CD4-positive, alpha-beta T cell treated with Interleukin-1 beta for 1 hour (primary cell): ENCODE data around the gene PRCD.
A peak's percentile ranks its signal among the peaks of the same experiment; 100 is the strongest.

Source experiments
- DNase-seq, 2 donors: peaks; one replicate each; pipeline ENCODE4 v3.0.0-alpha.2; 2020 to 2022

PRCD gene, protein sequence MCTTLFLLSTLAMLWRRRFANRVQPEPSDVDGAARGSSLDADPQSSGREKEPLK

DNA sequence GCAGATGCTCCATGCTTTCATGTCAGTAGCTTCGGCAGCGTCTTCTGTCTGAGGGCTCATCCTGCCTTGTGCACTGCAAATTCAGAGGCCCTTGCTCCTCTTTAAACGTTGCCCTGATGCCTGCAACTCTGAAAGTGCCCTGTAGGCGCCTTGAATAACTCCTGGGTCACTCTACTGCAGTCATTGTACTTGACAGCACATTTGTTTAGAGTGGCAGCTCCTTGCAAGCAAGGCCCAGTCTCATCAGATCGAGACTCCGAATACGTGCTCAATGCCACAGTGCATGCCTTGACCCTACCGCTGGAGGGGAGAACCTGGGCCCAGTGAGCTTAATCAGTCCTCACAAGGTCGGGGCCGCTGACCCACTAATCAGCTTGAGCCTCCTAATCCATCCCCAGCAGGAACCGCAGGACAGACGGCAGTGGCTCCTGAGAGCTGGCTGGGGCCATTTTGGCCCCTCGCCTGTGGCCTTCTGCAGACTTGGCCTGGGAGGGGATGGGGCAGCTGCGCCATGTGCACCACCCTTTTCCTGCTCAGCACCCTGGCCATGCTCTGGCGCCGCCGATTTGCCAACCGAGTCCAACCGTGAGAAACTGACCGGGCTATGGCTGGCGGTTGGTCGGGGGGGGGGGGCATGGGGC lies at the start of gene PRCD:
TSS of gene PRCD (plus strand) at position 414 of the 641 bp plus-strand sequence. CDS start at position 512, 98 bp downstream.
- no peak for DNase-seq

DNA sequence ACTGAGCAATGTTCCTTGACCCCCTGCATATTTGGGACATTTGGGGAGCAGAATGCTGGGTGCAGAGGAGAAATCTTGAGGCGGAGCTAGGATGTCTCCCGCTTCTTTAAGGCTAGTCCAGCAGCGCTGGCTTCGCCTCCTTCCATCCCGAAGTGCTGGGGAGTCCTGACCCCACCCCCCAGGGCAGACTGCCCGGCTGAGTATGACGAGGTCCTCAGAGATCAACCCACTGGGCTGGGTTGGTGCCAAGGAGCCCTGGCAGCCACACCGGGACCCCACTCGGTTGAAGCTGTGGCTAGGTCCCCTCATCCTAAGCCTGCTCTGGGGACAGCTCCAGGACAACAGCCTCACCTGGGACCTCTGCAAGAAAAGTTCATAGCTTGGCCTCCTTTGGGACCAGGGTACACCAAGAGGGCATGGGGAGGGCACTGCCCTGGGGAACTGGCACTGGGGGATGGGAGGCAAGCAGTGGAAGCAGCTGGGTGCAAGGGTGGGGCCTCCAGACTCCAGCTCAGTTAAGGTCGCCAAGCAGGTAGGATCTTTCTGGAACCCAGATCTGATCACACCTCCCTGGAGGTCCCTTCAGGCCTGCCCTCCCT lies 49.6 kb upstream of the PRCD start:
- DNase-seq: no peak

DNA sequence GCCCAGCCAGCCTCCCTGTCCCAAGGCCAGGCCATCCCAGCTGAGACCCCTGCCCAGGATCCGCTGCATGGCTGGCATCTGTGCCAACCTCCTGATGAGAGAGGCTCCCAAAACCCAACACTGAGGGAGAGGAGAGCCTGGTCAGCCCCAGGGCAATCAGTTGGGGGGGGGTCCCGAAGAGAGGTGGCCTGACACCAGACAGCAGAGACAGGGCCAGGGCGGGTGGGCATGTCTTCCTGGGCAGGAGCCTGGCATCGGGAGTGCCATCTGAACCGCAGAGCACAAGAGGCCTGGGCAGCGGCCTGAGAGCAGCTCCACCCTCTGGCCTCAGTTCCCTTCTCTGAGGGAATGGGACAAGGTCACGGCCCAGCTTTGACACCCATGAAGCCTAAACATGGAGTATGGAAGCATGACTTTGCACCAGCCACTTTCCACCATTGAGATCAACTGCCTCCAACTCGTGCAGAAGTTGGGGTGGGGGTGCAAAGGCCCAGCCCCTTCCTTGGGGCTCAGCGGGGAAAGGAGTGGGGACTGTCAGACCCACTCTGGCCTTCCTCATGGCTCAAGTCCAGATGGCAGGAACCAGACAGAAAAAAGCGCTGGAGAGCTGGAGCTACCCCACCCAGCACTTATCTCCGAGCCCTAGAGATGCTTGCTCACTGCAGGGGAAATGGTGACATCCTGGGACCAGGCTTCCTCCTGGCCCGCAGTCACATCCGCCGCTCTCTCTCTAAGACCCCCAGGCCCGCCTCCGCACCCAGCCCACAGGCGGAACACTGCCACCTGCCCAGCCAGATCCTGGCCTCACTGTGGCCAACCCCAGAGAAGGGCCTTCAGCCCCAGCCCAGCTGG lies 48.3 kb upstream of the PRCD start:
- peak in 1 of 2 donors; percentile 42 for DNase-seq

DNA sequence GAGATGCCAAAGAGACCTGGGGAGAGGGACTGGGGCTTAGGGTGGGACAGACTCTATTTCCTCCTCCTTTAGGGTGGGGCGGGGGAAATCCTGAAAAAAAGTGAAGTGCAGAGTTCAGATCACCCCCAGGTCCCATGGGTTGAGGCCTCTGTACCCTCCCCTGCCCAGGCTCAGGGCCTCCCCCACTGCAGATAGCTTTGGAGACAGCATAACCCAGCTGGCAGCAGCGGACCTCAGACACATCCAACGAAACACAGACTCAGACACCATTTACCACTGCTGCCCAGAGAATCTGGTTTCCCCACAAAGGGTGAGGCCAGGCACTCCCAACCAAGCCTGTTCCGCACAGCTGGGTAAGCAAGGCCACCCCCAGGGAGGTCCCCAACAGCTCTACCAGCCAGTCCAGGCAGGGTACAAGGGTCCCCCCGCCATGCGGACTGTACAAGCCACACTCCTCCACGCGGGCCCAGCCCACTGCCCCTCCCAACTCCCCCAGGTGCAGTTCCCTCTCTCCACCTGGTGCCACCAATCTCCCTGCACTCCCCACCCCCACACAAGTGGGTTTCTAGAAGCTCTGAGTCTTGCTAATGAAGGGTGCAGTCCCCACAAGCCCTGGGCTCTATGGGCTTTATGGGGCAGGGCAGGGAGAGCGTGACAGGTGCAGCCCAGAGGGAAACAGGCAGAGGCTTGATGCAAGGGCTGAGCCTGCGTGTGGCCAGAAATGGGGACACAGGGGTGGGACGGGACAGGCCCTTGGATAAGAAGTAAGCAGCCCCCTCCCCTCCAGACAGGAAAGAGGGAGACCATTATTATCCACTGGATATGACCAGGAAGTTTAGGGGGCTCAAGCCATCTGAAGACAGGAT lies 47.5 kb upstream of the PRCD start:
- peak; percentile 17 to 55 for DNase-seq

DNA sequence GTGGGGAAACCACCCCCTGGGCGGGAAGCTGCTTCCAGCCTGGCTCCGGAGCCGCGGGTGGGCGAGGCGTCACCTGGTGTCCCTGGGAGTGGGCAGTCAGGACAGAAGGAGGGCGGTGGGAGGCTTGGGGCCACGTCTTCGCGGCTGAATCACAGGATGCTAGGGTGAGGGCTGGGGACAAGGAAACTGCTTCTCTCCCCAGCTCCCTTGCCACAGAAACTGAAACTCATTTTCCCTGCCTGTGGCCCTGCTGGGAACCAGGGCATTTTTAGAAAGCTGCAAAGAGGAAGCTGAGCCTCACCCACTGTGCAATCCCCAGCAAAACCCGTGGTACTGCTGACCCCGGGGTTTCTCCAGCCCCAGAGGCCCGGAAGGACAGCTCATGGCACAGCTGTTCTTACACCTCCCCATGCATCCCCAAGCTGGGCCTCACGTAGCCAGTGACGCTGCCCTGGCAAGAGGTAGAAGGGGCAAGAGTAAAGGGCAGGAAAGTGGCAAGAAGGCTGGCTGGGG lies 46.8 kb upstream of the PRCD start:
- peak; percentile 54 to 86 for DNase-seq

DNA sequence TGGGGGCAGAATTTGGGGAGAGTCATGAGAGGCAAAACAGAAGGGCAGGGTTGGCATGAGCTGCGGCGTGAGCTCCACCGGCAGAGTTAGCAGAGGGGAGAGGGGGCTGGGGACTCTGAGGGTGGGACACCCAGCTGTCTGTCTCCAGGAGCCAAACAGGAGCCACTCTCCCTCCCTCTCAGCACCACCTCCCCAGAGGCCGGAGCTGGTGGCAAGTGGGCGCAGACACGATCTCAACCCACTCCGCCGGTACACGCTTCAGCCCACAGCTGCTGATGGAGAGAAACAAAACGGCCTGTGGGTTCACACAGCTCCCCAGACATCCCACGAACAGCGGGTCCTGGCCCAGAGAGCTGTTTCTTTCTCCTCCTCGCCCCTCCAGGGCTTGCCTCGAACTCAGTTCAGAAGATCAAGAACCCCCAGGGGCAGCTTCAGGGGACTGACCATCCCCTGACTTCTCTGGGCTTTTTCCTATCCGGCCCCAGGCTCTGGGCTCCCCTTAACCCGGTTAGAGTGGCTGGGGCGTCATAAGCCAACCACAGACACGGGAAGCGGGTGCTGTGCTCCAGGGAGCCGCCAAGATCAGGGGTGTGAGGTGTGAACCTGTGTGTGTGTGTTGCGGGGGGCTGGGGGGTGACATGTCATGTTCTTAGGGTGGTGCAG lies 46.2 kb upstream of the PRCD start:
- DNase-seq: peak; percentile 44 to 47

DNA sequence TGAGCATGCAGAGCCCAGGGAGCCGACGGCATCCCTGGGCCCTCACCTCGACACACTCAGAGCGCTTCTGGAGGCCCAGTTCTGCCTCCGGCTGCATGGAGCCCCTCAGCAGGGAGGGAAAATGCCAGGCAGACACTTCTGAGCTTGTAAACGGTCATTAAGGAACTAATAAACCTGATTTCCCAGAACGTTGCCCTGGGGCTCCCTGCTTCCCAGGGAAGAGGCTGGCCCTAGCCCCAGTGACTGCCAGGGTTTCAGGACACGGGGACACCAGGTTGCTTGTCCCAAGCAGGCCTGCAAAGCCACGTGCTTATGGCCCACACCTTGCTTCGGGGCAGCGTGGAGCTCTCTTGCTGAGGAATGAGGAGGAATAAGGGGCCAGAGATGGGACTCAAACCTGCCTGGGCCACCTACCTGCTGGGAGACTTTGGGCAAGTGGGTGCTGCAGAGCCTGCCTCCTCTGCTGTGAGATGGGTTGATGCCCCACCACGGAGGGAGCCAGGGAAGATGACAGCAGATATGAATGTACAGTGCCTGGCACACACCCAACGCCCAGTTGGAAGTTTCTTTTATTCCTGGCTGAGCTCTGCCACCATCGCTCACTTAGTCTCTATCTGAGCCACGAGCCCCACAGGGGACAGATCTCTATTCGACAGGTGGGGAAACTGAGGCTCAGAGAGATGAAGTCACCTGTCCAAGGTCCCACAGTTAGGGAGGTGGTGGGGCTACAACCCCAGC lies 44.0 kb upstream of the PRCD start:
- DNase-seq: no peak

DNA sequence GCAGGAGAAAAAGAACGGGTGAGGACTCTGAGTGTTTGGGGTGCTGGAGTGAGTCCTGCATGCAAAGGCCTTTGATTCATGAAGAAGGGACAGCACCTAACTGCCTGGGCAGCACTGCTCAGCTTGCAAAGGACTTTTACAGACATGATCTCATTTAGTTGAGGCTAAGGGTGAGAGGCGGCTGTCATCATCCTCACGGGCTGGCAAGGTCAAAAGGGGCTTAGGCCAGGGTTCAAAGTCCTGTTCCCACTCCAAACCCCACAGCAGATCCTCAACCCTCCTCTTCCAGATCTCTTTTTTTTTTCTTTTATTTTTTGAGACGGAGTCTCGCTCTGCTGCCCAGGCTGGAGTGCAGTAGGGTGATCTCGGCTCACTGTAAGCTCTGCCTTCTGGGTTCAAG lies 43.4 kb upstream of the PRCD start:
- DNase-seq: no peak

DNA sequence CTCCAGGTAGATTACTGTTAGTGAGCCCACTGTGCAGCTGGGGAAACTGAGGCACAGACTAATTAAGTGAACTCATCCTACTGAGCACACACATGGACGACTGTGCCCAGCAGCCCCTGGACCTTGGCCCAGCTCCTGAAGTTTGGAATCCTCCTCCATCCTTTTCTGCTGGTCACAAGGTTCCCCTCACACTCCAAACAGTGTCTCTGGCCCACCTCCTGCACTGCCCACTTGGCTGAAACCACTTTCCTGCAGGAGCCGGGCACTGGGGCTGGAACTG lies 42.2 kb upstream of the PRCD start:
- DNase-seq: no peak

DNA sequence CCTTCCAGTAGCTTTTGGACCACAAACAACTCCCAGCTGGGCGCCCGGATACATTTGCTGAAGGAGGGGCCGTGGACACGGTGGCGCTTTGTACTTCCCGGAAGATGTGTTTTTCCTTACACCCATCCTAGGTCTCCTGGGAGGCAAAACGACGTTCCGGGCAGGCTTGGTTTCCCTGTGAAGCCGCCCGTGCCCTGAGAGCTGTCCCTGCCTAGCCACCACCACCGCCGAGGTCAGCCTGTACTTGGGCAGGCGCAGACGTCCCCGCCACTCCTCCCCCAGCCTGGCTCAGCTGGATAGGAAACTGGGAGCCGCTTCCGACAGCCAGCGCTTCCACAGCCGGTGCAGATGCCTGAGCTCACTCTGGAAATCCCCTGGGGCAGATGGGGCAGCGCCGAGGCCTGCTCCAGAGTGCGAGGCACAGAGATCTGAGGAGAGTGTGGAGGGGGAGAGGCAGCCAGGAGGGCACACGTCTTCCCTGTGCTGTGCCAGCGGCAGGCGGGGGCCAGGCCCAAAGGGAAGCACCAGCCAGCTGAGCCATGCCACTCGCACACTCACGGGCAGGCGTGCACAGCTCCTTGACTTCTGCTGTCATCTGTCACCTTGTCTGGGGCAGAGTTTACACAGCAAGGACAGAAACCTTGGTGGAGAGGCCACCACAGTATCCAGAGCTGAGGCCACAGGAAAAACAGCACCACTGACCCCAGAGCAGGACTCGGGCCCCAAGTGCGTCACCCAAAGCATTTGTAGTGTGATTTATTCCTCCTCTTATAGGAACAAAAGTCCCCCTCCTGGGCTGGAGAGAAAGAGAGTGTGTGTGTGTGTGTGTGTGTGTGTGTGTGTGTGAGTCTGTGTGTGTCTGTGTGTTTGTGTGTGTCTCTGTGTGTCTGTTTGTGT lies 41.6 kb upstream of the PRCD start:
- DNase-seq: no peak

DNA sequence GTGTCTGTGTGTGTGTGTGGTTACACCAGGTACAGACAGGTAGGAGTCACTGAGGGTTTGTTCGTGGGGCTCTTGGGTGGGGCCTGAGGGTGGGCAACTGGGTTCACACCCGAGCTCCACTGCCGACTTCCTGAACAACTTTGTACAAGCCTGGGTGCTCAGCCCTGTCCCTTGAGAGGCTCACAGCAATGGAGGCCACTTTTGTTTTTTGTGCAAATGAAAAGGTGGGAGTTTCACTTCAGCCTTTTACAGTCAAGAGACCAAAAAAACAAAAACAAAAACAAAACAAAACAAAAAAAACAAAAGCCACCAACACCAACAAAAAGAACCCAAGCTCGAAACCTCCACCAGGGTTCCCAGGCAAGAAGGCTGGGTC lies 41.0 kb upstream of the PRCD start:
- peak; percentile 23 to 45 for DNase-seq

DNA sequence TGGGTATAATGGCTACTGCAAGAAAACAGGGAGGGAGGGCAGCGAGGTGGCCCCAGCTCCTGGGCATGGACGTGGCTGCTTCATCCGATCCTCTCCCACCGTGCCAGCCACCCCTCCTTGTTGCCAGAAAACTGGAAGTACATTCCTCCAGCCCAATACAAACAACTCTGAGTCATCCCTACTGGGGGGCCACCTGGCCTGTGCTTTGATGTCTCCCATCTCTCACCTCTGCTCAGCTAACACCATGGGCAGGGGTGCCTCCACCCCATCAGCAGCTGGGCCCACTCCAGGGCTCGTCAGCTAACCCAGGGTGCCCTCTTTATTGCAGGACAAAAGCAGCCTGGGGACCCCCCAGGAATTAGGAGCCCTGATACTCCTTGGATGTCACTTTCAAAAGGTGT lies 40.6 kb upstream of the PRCD start:
- no peak for DNase-seq

DNA sequence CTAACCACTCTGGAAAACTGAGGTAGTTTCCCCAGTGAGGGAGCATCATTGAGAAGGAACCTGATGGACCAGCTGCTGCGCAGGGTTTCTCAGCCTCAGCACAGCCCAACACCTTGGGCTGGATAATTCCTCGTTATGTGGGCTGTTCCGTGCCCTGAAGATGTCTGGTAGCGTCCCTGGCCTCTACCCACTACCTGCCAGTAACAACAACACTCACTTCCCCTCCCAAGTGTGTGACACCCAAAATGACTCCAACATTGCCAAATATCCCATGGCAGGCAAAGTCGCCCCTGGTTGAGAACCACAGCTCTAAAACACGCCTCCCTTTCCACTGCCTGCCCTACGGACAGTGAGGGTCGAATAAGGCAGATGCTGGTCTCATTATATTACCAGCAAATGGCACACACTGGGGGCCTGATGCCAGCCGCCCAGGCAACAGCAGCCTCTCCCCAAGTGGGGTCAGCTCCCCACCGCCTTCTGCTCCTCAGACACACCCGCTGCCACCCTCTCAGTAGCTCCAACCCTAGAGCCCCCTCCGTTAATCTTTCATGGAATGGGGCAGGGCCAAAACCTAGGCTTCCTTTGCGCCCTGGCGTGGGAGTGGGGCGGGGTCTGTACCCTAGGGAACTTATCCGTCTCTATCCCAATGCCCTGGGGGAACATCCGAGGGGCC lies 39.6 kb upstream of the PRCD start:
- peak in 1 of 2 donors; percentile 47 for DNase-seq

DNA sequence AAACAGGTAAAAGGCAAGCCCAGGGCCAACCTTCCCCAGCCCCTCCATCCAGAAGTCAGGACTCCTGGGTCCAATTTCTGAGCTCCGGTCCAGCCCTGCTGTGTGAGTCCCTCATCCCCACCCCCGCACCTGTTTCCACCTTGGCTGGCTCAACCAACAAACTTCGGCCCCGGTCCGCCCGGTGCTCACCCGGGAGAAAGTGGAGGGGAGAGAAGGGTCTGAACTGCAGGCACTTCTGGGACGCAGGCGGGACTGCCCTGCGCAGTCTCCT lies 39.2 kb upstream of the PRCD start:
- DNase-seq: no peak

DNA sequence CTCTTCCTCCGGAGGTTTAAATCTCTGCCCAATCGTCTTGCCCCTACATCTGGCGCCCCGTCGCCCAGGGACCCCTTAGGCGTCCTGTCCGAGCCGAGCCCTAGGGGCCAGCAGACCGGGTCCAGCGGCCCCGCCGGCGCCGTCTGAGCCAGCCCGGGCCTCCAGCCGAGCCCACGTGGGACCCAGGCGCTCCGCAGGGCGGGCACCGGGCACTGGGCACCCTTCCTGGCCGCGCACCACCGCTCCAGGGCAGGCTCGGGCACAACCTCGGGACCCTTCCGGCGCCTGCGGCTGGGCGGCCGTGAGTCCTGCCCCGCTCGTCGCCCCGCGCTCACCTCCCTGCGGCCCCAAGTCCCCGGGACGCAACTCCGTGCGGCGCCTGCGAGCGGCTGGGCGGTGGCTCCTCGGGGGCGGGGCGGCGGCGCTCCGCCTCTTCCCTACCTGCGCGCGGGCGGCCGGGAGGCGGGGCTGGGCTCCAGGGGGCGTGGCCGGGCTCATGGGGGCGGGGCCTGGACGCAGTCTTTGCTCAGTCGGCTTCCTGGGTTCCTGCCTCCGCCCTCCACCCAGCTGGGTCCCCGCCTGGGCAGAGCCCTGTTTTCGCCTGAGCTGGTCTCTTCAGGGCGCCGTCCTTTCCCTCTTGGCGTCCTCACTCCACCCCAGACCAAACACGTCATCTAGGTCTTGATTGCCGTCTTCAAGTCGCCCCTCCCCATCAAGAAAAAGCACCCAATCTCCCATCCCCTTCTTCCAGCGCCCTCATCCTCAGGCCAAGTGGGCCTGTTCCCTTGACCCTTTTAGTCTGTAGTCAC lies 38.6 kb upstream of the PRCD start, which contains the start of gene RHBDF2:
TSS of gene RHBDF2 (minus strand) at position 406 of the 809 bp plus-strand sequence. CDS start 19,899 bp downstream, outside the sequence.
- peak; percentile 95 to 96 for DNase-seq

DNA sequence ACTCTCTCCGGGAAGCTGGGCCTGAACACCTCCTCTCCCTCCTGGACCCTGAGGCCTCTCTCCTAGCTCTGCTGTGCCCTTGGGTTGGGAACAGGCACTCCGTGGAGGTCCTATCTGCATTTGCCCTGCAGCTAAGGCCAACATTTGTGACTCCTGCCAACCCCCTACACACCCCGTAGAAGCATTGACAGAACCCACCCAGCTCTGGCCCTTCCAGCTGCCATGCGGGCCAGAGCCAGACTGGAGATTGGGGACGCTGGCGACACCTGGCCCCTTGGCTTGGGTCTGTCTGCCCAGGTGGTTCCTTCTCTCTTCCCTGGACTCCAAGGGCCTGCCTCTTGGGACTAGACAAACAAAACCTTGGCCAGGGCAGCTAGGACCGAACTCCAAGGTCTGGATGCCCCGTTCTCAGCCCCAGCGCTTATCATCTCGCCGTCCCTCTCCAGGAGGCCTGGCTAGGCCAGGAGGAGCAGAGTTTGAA lies 38.0 kb upstream of the PRCD start:
- DNase-seq: no peak

DNA sequence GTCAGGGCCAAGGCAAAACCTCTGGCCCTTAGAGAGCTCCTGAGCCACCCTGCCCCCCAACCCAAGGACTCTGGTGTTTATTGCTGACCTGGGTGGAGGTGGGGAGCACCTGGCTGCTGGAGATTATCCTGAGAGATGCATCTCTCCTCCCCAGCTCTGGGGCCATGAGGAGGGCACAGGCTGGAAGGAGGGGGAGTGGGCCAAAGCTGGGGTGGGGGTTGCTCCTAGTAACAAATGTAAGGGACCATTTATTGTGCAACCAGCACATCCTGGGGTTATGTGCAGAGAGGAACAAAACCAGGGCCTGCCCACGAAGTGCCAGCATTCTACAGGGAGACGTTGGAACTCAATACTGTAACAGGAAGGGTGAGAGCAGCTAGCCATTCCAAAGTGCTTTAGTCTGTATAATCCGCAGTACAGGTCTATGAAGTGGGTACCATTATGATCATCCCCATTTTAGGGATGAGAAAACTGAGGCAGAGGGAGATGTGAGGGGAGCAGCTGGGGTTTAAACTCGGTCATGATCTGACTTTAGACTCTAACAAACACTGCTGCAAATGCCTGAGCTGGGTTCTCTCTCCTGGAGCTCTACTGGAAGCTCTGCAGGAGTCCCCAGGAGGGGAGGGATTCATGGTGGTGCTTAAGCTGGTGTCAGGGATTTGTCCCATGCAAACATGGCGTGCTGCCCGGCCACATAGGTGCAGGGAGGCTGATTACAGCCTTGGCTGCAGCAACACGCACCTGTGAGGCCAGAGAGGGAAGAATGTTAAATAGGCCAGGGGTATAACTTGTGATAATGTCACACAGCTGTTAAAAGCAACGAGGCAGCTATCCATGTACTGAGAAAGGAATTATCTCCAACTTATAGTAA lies 37.3 kb upstream of the PRCD start:
- no peak for DNase-seq

DNA sequence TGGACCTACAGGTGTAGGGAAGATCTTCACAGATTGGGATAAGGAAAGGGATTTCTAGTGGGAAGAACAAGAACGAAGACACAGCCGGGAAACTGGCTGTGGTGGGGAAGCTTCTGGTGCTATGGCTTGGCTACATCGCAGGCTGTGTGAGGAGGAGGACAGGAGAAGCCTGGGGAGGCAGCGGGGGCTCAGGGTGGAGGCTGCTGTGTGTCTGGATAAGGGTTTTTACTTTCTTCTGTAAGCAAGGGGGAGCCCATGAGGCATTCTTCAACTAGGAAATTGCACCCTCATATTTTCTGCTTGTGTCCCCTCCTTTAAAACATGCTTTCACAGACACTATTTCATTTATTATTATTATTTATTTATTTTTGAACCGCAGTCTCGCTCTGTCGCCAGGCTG lies 35.7 kb upstream of the PRCD start:
- peak in 1 of 2 donors; percentile 33 for DNase-seq
